Upper lobe of left lung (tissue), 4 donors: ENCODE measurements around the gene STX8.
"Not testable (repeated sequence)": the region's sequence is repeated elsewhere in the genome, so short reads cannot be mapped to it uniquely, and the experiment has no call there.

Source experiments
- EP300 ChIP-seq, 4 donors: sonication (generic); formaldehyde crosslinking; IDR thresholded peaks; one replicate each; pipeline ENCODE4 v1.5.1; 2017; ENCODE audit warnings: antibody characterized with exemption in 4 of 4, control low read depth in 2 of 4
- POLR2A ChIP-seq, 4 donors: fragments of 450-650 bp; IDR thresholded peaks; one replicate each; pipeline ENCODE4 v1.5.1; 2016 to 2017; ENCODE audit warnings: antibody characterized with exemption in 4 of 4, mild to moderate bottlenecking in 2 of 4
- POLR2AphosphoS5 ChIP-seq, 2 donors: sonication (generic); formaldehyde crosslinking; IDR thresholded peaks; one replicate each; pipeline ENCODE4 v1.5.1; 2017; ENCODE audit warnings: antibody characterized with exemption in 2 of 2
- TF ChIP-seq, protein P1 (sequence below), 6 experiments: fragments of 450-650 bp in 4 of 6; fragments of 200-600 bp in 2 of 6; sonication (generic) in 2 of 6; IDR thresholded peaks; one replicate each; pipeline ENCODE4 v1.5.1; 2016 to 2019; ENCODE audit warnings: antibody characterized with exemption in 6 of 6

DNA sequence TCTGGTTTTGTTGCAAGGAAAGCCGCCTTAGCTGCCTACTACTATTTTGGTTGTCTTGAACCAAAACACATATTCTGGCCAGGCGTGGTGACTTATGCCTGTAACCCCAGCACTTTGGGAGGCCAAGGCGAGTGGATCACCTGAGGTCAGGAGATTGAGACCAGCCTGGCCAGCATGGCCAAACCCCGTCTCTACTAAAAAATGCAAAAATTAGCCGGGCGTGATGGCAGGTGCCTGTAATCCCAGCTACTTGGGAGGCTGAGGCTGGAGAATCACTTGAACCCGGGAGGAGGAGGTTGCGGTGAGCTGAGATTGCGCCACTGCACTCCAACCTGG is 318.0 kb downstream of the STX8 start:
- not testable (repeated sequence) for TF ChIP-seq POLR2A, EP300, POLR2AphosphoS5 (IDR thresholded peaks at IDR 0.05)
- TF ChIP-seq, protein P1, sequence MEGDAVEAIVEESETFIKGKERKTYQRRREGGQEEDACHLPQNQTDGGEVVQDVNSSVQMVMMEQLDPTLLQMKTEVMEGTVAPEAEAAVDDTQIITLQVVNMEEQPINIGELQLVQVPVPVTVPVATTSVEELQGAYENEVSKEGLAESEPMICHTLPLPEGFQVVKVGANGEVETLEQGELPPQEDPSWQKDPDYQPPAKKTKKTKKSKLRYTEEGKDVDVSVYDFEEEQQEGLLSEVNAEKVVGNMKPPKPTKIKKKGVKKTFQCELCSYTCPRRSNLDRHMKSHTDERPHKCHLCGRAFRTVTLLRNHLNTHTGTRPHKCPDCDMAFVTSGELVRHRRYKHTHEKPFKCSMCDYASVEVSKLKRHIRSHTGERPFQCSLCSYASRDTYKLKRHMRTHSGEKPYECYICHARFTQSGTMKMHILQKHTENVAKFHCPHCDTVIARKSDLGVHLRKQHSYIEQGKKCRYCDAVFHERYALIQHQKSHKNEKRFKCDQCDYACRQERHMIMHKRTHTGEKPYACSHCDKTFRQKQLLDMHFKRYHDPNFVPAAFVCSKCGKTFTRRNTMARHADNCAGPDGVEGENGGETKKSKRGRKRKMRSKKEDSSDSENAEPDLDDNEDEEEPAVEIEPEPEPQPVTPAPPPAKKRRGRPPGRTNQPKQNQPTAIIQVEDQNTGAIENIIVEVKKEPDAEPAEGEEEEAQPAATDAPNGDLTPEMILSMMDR (IDR thresholded peaks at IDR 0.05): not testable (repeated sequence)
